Thyroid gland (tissue), 4 donors: ENCODE data around the gene ABCA9. TPM values are rescaled to one million over a fixed set of nuclear protein-coding genes. Genes with fewer than 3 reads are reported as not detected.
"Not testable (repeated sequence)": the region's sequence is repeated elsewhere in the genome, so short reads cannot be mapped to it uniquely, and the experiment has no call there.

Experiments used
- DNase-seq, 2 donors: peaks; one replicate each; pipeline ENCODE4 v3.0.0-alpha.2; 2019
- H3K27ac ChIP-seq, 3 donors: fragments of 200-600 bp; sonication (generic); 1 replicate in 2 of 3; 2 replicates in 1 of 3; pipeline ENCODE4 v1.5.1; 2016 to 2019; ENCODE audit warnings: mild to moderate bottlenecking in 1 of 3, moderate library complexity in 1 of 3
- H3K27me3 ChIP-seq: fragments of 200-600 bp; sonication (generic); one replicate; pipeline ENCODE4 v1.5.1; 2019
- H3K36me3 ChIP-seq, 2 donors: fragments of 200-600 bp; sonication (generic); one replicate each; pipeline ENCODE4 v1.5.1; 2016 to 2019
- H3K4me1 ChIP-seq, 2 donors: fragments of 200-600 bp; sonication (generic); one replicate each; pipeline ENCODE4 v1.5.1; 2017 to 2019
- H3K4me3 ChIP-seq, 3 donors: fragments of 200-600 bp; sonication (generic); replicated peaks in 1 of 3; 1 replicate in 2 of 3; 2 replicates in 1 of 3; pipeline ENCODE4 v1.5.1; 2016; ENCODE audit warnings: mild to moderate bottlenecking in 1 of 3
- H3K9me3 ChIP-seq: fragments of 200-600 bp; sonication (generic); one replicate; pipeline ENCODE4 v1.5.1; 2017
- CTCF ChIP-seq, 6 experiments: fragments of 200-600 bp in 3 of 6; fragments of 450-650 bp in 3 of 6; sonication (generic) in 3 of 6; IDR thresholded peaks; one replicate each; pipeline ENCODE4 v1.5.1; 2016 to 2019; ENCODE audit warnings: antibody characterized with exemption in 6 of 6, mild to moderate bottlenecking in 2 of 6, inconsistent platforms in 1 of 6, moderate library complexity in 1 of 6
- POLR2A ChIP-seq, 2 donors: fragments of 450-650 bp; IDR thresholded peaks; one replicate each; pipeline ENCODE4 v1.6.1; 2017; ENCODE audit warnings: antibody characterized with exemption in 2 of 2, mild to moderate bottlenecking in 2 of 2, moderate library complexity in 1 of 2
- WGBS, 2 donors: methylation state at CpG; one replicate each; pipeline ENCODE4 v1.1.5; 2017; 5-methylcytosine and 5-hydroxymethylcytosine counted together
- intact Hi-C: fragments of 100-400 bp; cut with DNase I; formaldehyde crosslinking; loops from one replicate; pipeline ENCODE4 v1.15.1; 2023
- total RNA-seq, 4 donors: library from RNA; depleted of rRNA; stranded (reverse); fragments of >200 nt; gene quantifications; one replicate each; pipeline ENCODE4 v1.2.3, GENCODE V29; 2016

Gene ABCA9
- total RNA-seq, 4 donors from 2014 or later, result 11.9 to 40.2 (median 25.4) TPM

- Histone ChIP-seq H3K27ac (no peak overlapping the region), H3K36me3 (peaks cover 13 to 19% of the 10 kb centered on the region in 2 donors)
- intact Hi-C loops, result no loop called here
Observed at GRCh38 chr17:69084911-69085310, 24.2 kb upstream of the ABCA9 start.

GRCh38 chr17:69082696-69083095, 22.0 kb upstream of the ABCA9 start:
- Histone ChIP-seq H3K27me3 (no peaks in the 10 kb centered on the region), H3K4me1 (no peaks in the 10 kb centered on the region), H3K27ac (no peak overlapping the region), H3K4me3 (no peak overlapping the region), H3K36me3 (peaks cover 19 to 23% of the 10 kb centered on the region in 2 donors), H3K9me3 (no peaks in the 10 kb centered on the region)
- intact Hi-C loops, result no loop called here
- DNase-seq, result no peak
- 97% methylated on average over 2 of the region's 2 CpGs for WGBS, 2 donors
- TF ChIP-seq POLR2A (IDR thresholded peaks at IDR 0.05) (no peak), CTCF (IDR thresholded peaks at IDR 0.05) (no peak)

More at GRCh38 chr17:69084911-69085310, 24.2 kb upstream of the ABCA9 start:
- 51 to 60% methylated on average over 13 of the region's 13 CpGs for WGBS, 2 donors
- peak; percentile 13 to 16 for DNase-seq
- no peaks in the 10 kb centered on the region for H3K4me1 ChIP-seq
- TF ChIP-seq CTCF (IDR thresholded peaks at IDR 0.05), result peak in 3 of 6 experiments; percentile 19 to 48 (median 34)
- TF ChIP-seq POLR2A (IDR thresholded peaks at IDR 0.05), result no peak
- no peaks in the 10 kb centered on the region for H3K9me3 ChIP-seq
- no peaks in the 10 kb centered on the region for H3K27me3 ChIP-seq
- no peak overlapping the region for H3K4me3 ChIP-seq

- Histone ChIP-seq H3K4me3 (no peak overlapping the region), H3K36me3 (peaks cover 12 to 19% of the 10 kb centered on the region in 2 donors)
Observed at GRCh38 chr17:69078864-69079263, 18.1 kb upstream of the ABCA9 start.

GRCh38 chr17:69075823-69076222, 15.1 kb upstream of the ABCA9 start:
- no peak for TF ChIP-seq POLR2A (IDR thresholded peaks at IDR 0.05)
- TF ChIP-seq CTCF (IDR thresholded peaks at IDR 0.05), result no peak
- Histone ChIP-seq H3K9me3 (no peaks in the 10 kb centered on the region), H3K27ac (no peak overlapping the region), H3K36me3 (peaks cover 4 to 7% of the 10 kb centered on the region in 2 donors), H3K4me3 (no peak overlapping the region), H3K27me3 (no peaks in the 10 kb centered on the region), H3K4me1 (peaks cover 0 to 4% of the 10 kb centered on the region in 2 donors)
- intact Hi-C loops, result no loop called here
- DNase-seq, result no peak

More at GRCh38 chr17:69078864-69079263, 18.1 kb upstream of the ABCA9 start:
- H3K9me3 ChIP-seq, result no peaks in the 10 kb centered on the region
- H3K4me1 ChIP-seq, result no peaks in the 10 kb centered on the region
- TF ChIP-seq POLR2A (IDR thresholded peaks at IDR 0.05) (no peak), CTCF (IDR thresholded peaks at IDR 0.05) (no peak)
- intact Hi-C loops, result no loop called here
- H3K27me3 ChIP-seq, result no peaks in the 10 kb centered on the region
- no peak overlapping the region for H3K27ac ChIP-seq
- DNase-seq, result no peak

GRCh38 chr17:69073392-69073791, 12.7 kb upstream of the ABCA9 start:
- H3K9me3 ChIP-seq, H3K27ac ChIP-seq, H3K4me3 ChIP-seq, H3K27me3 ChIP-seq, DNase-seq, H3K36me3 ChIP-seq, intact Hi-C loops, H3K4me1 ChIP-seq: not testable (repeated sequence)

- WGBS, 2 donors, result 78% methylated on average over 1 of the region's 1 CpG
- H3K36me3 ChIP-seq, H3K4me3 ChIP-seq, H3K27ac ChIP-seq, H3K9me3 ChIP-seq, intact Hi-C loops, H3K4me1 ChIP-seq, DNase-seq, H3K27me3 ChIP-seq: not testable (repeated sequence)
Observed at GRCh38 chr17:69072803-69073256, 12.1 kb upstream of the ABCA9 start.

GRCh38 chr17:69071233-69071586, 10.5 kb upstream of the ABCA9 start:
- H3K36me3 ChIP-seq, H3K27me3 ChIP-seq, intact Hi-C loops, H3K9me3 ChIP-seq, DNase-seq, H3K4me3 ChIP-seq, H3K27ac ChIP-seq, H3K4me1 ChIP-seq: not testable (repeated sequence)
- 88 to 97% methylated on average over 4 of the region's 4 CpGs for WGBS, 2 donors

- H3K27ac ChIP-seq, H3K27me3 ChIP-seq, H3K4me1 ChIP-seq, DNase-seq, H3K9me3 ChIP-seq, intact Hi-C loops, H3K4me3 ChIP-seq, H3K36me3 ChIP-seq: not testable (repeated sequence)
- 54 to 62% methylated on average over 11 to 12 of the region's 12 CpGs for WGBS, 2 donors
Observed at GRCh38 chr17:69070378-69071232, 9.9 kb upstream of the ABCA9 start.
